ENCODE measurements around the gene SLC25A29. TPM values are rescaled to one million over a fixed set of nuclear protein-coding genes. Genes with fewer than 3 reads are reported as not detected.
A peak's percentile ranks its signal among the peaks of the same experiment; 100 is the strongest.

SLC25A29 gene
- total and polyA plus RNA-seq, 2 of the 13 experiments (the other 11 are each of a cell fraction or from before 2014, with no cell fraction given): 12.2 to 17.2 TPM

- TF ChIP-seq SOX5 (CRISPR knock-in tag; IDR thresholded peaks at IDR 0.05; ENCODE audit: borderline replicate concordance) (peak; percentile 55; the same call in 1 of the 2 replicates), EZH2 (conservative IDR thresholded peaks at IDR 0.05; ENCODE audit: low read depth, low read length) (no peak), HMGA1 (CRISPR knock-in tag; conservative IDR thresholded peaks at IDR 0.05) (no peak), REPIN1 (CRISPR knock-in tag; IDR thresholded peaks at IDR 0.05; ENCODE audit: borderline replicate concordance, low read depth) (no peak), CENPT (CRISPR knock-in tag; IDR thresholded peaks at IDR 0.05; ENCODE audit: low read depth) (no peak), TCF12 (IDR thresholded peaks at IDR 0.05) (no peak), TCF12 (CRISPR knock-in tag; IDR thresholded peaks at IDR 0.05) (no peak), GATAD2A (CRISPR knock-in tag; IDR thresholded peaks at IDR 0.05) (no peak), ZSCAN9 (CRISPR knock-in tag; IDR thresholded peaks at IDR 0.05; ENCODE audit: borderline replicate concordance) (no peak), HNF4G (IDR thresholded peaks at IDR 0.05; ENCODE audit: borderline replicate concordance, low read depth, low read length) (no peak), HNF4G (CRISPR knock-in tag; IDR thresholded peaks at IDR 0.05; ENCODE audit: borderline replicate concordance, low read depth) (no peak), TCF7L2 (IDR thresholded peaks at IDR 0.05; ENCODE audit: low read depth, low read length) (no peak), ZNF510 (CRISPR knock-in tag; IDR thresholded peaks at IDR 0.05; ENCODE audit: low read depth) (no peak), NCOR1 (IDR thresholded peaks at IDR 0.05; ENCODE audit: borderline replicate concordance, low read length) (no peak), RXRB (CRISPR knock-in tag; IDR thresholded peaks at IDR 0.05; ENCODE audit: borderline replicate concordance) (no peak), NFYB (CRISPR knock-in tag; IDR thresholded peaks at IDR 0.05) (no peak), ZNF17 (CRISPR knock-in tag; IDR thresholded peaks at IDR 0.05) (no peak), ZNF670 (CRISPR knock-in tag; IDR thresholded peaks at IDR 0.05; ENCODE audit: borderline replicate concordance) (no peak), NPAS2 (CRISPR knock-in tag; IDR thresholded peaks at IDR 0.05; ENCODE audit: borderline replicate concordance) (no peak), MEIS2 (CRISPR knock-in tag; IDR thresholded peaks at IDR 0.05) (no peak), BRD4 (CRISPR knock-in tag; IDR thresholded peaks at IDR 0.05) (no peak), TSC22D2 (CRISPR knock-in tag; IDR thresholded peaks at IDR 0.05; ENCODE audit: borderline replicate concordance) (no peak), KLF11 (CRISPR knock-in tag; IDR thresholded peaks at IDR 0.05) (no peak), TOPORS (CRISPR knock-in tag; IDR thresholded peaks at IDR 0.05) (no peak)
- TF ChIP-seq, protein P1, sequence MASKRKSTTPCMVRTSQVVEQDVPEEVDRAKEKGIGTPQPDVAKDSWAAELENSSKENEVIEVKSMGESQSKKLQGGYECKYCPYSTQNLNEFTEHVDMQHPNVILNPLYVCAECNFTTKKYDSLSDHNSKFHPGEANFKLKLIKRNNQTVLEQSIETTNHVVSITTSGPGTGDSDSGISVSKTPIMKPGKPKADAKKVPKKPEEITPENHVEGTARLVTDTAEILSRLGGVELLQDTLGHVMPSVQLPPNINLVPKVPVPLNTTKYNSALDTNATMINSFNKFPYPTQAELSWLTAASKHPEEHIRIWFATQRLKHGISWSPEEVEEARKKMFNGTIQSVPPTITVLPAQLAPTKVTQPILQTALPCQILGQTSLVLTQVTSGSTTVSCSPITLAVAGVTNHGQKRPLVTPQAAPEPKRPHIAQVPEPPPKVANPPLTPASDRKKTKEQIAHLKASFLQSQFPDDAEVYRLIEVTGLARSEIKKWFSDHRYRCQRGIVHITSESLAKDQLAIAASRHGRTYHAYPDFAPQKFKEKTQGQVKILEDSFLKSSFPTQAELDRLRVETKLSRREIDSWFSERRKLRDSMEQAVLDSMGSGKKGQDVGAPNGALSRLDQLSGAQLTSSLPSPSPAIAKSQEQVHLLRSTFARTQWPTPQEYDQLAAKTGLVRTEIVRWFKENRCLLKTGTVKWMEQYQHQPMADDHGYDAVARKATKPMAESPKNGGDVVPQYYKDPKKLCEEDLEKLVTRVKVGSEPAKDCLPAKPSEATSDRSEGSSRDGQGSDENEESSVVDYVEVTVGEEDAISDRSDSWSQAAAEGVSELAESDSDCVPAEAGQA (IDR thresholded peaks at IDR 0.05; ENCODE audit: low read depth): no peak
- TF ChIP-seq, protein P1 (CRISPR knock-in tag; IDR thresholded peaks at IDR 0.05; ENCODE audit: borderline replicate concordance): no peak
Measured at GRCh38 chr14:100279133-100279532, 27.1 kb downstream of the SLC25A29 start (continued).
